HUES64 (cell line): ENCODE measurements around the gene A3GALT2.

ENCODE experiments used
- H3K27ac ChIP-seq: 2 replicates; pipeline ENCODE4 v1.7.0; 2013; ENCODE audit warnings: low read depth, low read length, inconsistent platforms
- H3K27me3 ChIP-seq: 2 replicates; pipeline ENCODE4 v1.6.1; 2013; ENCODE audit warnings: mild to moderate bottlenecking, low read length; ENCODE audit not compliant: insufficient read depth
- H3K36me3 ChIP-seq: 2 replicates; pipeline ENCODE4 v1.6.1; 2013; ENCODE audit warnings: mild to moderate bottlenecking, low read length; ENCODE audit not compliant: insufficient read depth
- H3K4me1 ChIP-seq: 2 replicates; pipeline ENCODE4 v1.6.1; 2013; ENCODE audit warnings: mild to moderate bottlenecking, low read length, moderate library complexity; ENCODE audit not compliant: insufficient read depth
- H3K4me3 ChIP-seq: 2 replicates; pipeline ENCODE4 v1.5.1; 2013; ENCODE audit warnings: mild to moderate bottlenecking, low read length, moderate library complexity
- H3K9ac ChIP-seq: 2 replicates; pipeline ENCODE4 v1.6.1; 2013; ENCODE audit warnings: mild to moderate bottlenecking, low read depth, low read length
- H3K9me3 ChIP-seq: 2 replicates; pipeline ENCODE4 v1.6.1; 2013; ENCODE audit warnings: low read depth, low read length; ENCODE audit not compliant: insufficient read depth
- WGBS: fragments of 150-250, 120-280 bp; methylation state at CpG from one replicate; pipeline ENCODE4 v1.1.7; 2013; ENCODE audit warnings: missing lambda C conversion rate; 5-methylcytosine and 5-hydroxymethylcytosine counted together

Gene A3GALT2

GRCh38 chr1:33288976-33289857 lies 31.7 kb downstream of the A3GALT2 start:
- Histone ChIP-seq H3K9me3 (no peaks in the 10 kb centered on the region), H3K9ac (no peak overlapping the region), H3K4me1 (no peaks in the 10 kb centered on the region), H3K27ac (no peak overlapping the region), H3K4me3 (no peak overlapping the region), H3K27me3 (no peaks in the 10 kb centered on the region), H3K36me3 (peaks cover 37% of the 10 kb centered on the region)
- WGBS: 94% methylated on average over 16 of the region's 16 CpGs

DNA sequence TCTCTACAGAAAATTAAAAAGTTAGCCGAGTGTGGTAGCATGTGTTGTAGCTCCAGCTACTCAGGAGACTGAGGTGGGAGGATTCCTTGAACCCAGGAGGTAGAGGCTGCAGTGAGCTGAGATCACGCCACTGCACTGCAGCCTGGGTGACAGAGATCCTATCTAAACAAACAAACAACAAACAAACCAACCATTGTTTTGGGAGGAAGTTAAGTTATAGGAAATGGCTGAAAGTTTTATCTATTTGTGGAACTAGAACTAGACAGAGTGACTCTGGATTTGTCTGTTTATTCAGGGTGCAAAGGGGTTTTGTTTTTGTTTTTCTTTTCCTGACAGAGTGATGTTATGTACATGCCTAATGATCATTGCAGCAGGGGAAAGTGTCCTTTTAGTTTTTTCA lies 33.6 kb downstream of the A3GALT2 start:
- peaks cover 48% of the 10 kb centered on the region for H3K36me3 ChIP-seq
- H3K4me1 ChIP-seq: no peaks in the 10 kb centered on the region
- H3K27ac ChIP-seq: no peak overlapping the region
- WGBS: 94% methylated on average over 1 of the region's 2 CpGs
- no peaks in the 10 kb centered on the region for H3K27me3 ChIP-seq
- H3K4me3 ChIP-seq: no peak overlapping the region
- no peak overlapping the region for H3K9ac ChIP-seq
- H3K9me3 ChIP-seq: no peaks in the 10 kb centered on the region

DNA sequence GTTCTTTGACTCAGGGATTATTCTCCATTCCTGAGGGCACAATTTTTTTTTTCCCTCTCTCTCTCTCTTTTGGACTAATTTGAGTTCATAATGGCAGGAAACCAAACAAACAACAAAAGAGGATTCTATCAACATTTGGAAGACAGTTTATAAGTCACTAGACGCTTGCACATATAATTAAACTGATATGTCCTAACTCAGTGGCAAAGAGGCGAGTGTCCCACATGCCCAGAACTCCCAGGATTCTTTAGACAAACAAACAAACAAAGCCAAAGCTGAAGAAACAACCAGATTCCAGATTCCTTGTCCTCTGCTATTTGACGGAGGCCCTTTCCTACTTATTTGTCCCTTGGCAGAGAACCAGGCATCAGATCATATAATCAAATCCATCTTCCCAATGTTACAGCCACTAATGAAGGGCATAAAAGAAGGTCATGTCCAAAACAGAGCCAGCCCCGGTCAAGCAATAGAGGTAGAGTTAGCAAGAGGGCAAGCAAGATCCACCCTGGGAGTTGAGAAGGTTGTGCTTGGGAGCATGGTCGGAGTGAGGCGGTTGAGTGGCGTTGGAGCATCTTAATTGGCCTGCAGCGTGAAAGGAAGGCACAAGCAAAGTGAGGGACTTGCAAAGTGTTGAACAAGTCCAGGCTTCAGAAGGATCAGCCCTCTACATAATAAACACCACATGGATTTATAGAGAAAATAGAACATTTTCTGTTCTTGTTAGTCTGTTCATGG lies 34.3 kb downstream of the A3GALT2 start:
- 93% methylated on average over 8 of the region's 8 CpGs for WGBS
- H3K4me3 ChIP-seq: no peak overlapping the region
- no peaks in the 10 kb centered on the region for H3K27me3 ChIP-seq
- no peaks in the 10 kb centered on the region for H3K9me3 ChIP-seq
- H3K36me3 ChIP-seq: peaks cover 54% of the 10 kb centered on the region
- no peak overlapping the region for H3K9ac ChIP-seq
- H3K4me1 ChIP-seq: no peaks in the 10 kb centered on the region
- no peak overlapping the region for H3K27ac ChIP-seq

- peaks cover 68% of the 10 kb centered on the region for H3K36me3 ChIP-seq
- 93% methylated on average over 6 of the region's 6 CpGs for WGBS
- H3K9ac ChIP-seq: no peak overlapping the region
- H3K27ac ChIP-seq: no peak overlapping the region
- H3K4me3 ChIP-seq: no peak overlapping the region
- no peaks in the 10 kb centered on the region for H3K9me3 ChIP-seq
- no peaks in the 10 kb centered on the region for H3K4me1 ChIP-seq
- no peaks in the 10 kb centered on the region for H3K27me3 ChIP-seq
Observed at GRCh38 chr1:33284049-33284448, 36.8 kb downstream of the A3GALT2 start.

- whole genome bisulfite sequencing: 96% methylated on average over 3 of the region's 3 CpGs
- peaks cover 73% of the 10 kb centered on the region for H3K36me3 ChIP-seq
Observed at GRCh38 chr1:33282791-33283190, 38.1 kb downstream of the A3GALT2 start.

GRCh38 chr1:33281554-33282303 lies 39.2 kb downstream of the A3GALT2 start:
- no peaks in the 10 kb centered on the region for H3K27me3 ChIP-seq
- H3K4me3 ChIP-seq: no peak overlapping the region
- no peaks in the 10 kb centered on the region for H3K4me1 ChIP-seq
- H3K9ac ChIP-seq: no peak overlapping the region
- H3K36me3 ChIP-seq: peaks cover 76% of the 10 kb centered on the region
- H3K9me3 ChIP-seq: no peaks in the 10 kb centered on the region
- no peak overlapping the region for H3K27ac ChIP-seq
- 93% methylated on average over 17 of the region's 17 CpGs for WGBS

More at GRCh38 chr1:33282791-33283190, 38.1 kb downstream of the A3GALT2 start:
- H3K4me1 ChIP-seq: no peaks in the 10 kb centered on the region
- no peaks in the 10 kb centered on the region for H3K9me3 ChIP-seq
- no peak overlapping the region for H3K4me3 ChIP-seq
- no peak overlapping the region for H3K9ac ChIP-seq
- no peaks in the 10 kb centered on the region for H3K27me3 ChIP-seq
- no peak overlapping the region for H3K27ac ChIP-seq

DNA sequence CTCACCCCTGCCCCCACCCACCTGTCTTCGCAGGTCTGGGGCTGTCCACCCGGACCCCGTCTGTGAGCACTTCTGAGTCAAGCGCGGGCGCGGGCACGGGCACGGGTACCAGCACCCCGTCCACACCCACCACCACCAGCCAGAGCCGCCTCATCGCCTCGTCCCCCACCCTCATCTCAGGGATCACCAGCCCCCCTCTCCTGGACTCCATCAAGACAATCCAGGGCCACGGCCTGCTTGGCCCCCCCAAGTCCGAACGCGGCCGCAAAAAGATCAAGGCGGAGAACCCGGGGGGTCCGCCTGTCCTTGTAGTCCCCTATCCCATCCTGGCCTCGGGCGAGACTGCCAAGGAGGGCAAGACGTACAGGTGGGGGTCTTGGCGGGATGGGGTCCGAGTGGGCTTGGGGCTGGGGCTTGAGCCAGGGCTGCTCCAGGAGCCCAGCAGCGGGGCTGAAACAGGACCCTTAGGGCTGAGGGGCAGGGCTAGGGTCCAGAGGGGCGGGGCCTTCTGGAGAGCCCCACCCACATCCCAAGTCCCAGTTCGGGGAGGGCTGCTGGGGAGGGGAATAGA lies 40.7 kb downstream of the A3GALT2 start:
- no peaks in the 10 kb centered on the region for H3K9me3 ChIP-seq
- H3K4me1 ChIP-seq: no peaks in the 10 kb centered on the region
- no peak overlapping the region for H3K27ac ChIP-seq
- peaks cover 75% of the 10 kb centered on the region for H3K36me3 ChIP-seq
- H3K4me3 ChIP-seq: no peak overlapping the region
- 95% methylated on average over 29 of the region's 29 CpGs for WGBS
- no peak overlapping the region for H3K9ac ChIP-seq
- H3K27me3 ChIP-seq: no peaks in the 10 kb centered on the region

DNA sequence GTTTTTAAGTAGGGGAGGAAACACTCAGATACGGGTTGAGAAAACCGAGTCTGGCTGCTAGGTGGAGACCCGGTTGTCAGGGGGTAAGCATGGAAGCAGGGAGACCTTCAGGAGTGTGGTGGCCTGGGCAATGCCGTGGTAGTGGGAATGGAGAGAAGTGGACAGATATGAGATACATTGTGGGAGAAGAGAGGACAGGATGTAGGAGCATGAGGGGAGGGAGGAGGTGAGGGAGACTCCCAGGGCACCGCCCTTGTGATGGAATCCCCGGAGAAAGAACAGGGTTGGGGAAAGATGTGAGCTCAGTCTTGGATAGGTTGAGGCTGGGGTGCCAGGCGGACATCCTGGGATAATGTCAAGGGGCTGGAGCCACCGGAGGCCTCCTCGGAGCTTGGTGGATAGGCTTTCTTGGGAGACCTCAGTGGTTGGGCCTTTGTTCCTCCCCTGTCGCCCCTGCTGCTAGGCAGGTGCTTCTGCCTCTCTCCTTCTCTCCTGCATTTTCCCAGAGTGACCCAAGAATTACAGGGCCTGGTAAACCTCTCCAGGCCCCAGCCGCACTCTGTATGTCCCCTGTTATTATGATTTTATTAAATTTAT lies 43.3 kb downstream of the A3GALT2 start:
- Histone ChIP-seq H3K36me3 (peaks cover 52% of the 10 kb centered on the region), H3K9ac (no peak overlapping the region), H3K4me3 (no peak overlapping the region), H3K27me3 (no peaks in the 10 kb centered on the region), H3K27ac (no peak overlapping the region), H3K4me1 (peaks cover 7% of the 10 kb centered on the region; the same call in 1 of the 2 replicates), H3K9me3 (no peaks in the 10 kb centered on the region)
- WGBS: 94% methylated on average over 10 of the region's 11 CpGs

- Histone ChIP-seq H3K9ac (no peak overlapping the region), H3K4me3 (no peak overlapping the region), H3K27ac (no peak overlapping the region), H3K36me3 (peaks cover 44% of the 10 kb centered on the region), H3K27me3 (no peaks in the 10 kb centered on the region), H3K4me1 (peaks cover 7% of the 10 kb centered on the region; the same call in 1 of the 2 replicates), H3K9me3 (no peaks in the 10 kb centered on the region)
- WGBS: 92% methylated on average over 30 of the region's 30 CpGs
Observed at GRCh38 chr1:33276573-33277298, 44.2 kb downstream of the A3GALT2 start.
